ENCODE data around the gene NFKBIL1. TPM values are rescaled to one million over a fixed set of nuclear protein-coding genes. Genes with fewer than 3 reads are reported as not detected.

NFKBIL1 gene
- total and polyA plus RNA-seq, 10 of the 15 experiments (the other 5 are each of a cell fraction or from before 2014, with no cell fraction given): 0.19 to 15.1 (median 7.0) TPM

- Histone ChIP-seq H3K27ac (ENCODE audit: control insufficient read depth, insufficient read depth) (peak overlapping the region; percentile 91), H3K4me3 (peak overlapping the region; percentile 93), H3K27me3 (replicated peaks in 1 of 2; ENCODE audit: control insufficient read depth in 2 of 2, insufficient read depth in 2 of 2, low read length in 1 of 2) (no peaks in the 10 kb centered on the region), H3K36me3 (ENCODE audit: control insufficient read depth in 2 of 2, insufficient read depth in 2 of 2, low read length in 1 of 2) (peaks cover 0 to 7% of the 10 kb centered on the region in 2 experiments; a peak in 2 of 4 replicates), H4K20me1 (ENCODE audit: control insufficient read depth, insufficient read depth) (no peaks in the 10 kb centered on the region), H3K9me3 (replicated peaks; ENCODE audit: control insufficient read depth, insufficient read depth, low read length) (no peaks in the 10 kb centered on the region), H2AFZ (ENCODE audit: control insufficient read depth, low read depth, low read length) (peak overlapping the region; percentile 76), H3K9ac (ENCODE audit: control insufficient read depth, insufficient read depth, low read length) (peak overlapping the region; percentile 90), H3K4me1 (ENCODE audit: control insufficient read depth, insufficient read depth, low read length) (peaks cover 41% of the 10 kb centered on the region), H3K4me2 (ENCODE audit: control insufficient read depth, insufficient read depth) (peak overlapping the region; percentile 95), H3K79me2 (ENCODE audit: control insufficient read depth, insufficient read depth, low read length) (peaks cover 64% of the 10 kb centered on the region)
- ChIA-PET CTCF (interaction anchor here (0.7 to 31.0 kb wide), 9 partner anchors 12 to 250 kb away, joined by 3 to 2098 read pairs (median 5); partner anchors contain the start of genes AIF1, ATP6V1G2, DDX39B and LST1), POLR2A (interaction anchor here (0.6 to 17.1 kb wide), 9 partner anchors 9 to 282 kb away, joined by 3 to 282 read pairs (median 6); partner anchors contain the start of genes ATP6V1G2, LTA, NCR3 and NEU1), SMC1A (ENCODE audit: uncharacterized antibody, unreplicated experiment) (interaction anchor here (0.8 to 45.5 kb wide), 7 partner anchors 14 to 249 kb away, joined by 3 to 1989 read pairs (median 6); partner anchors contain the start of genes AIF1, ATP6V1G2, DDX39B and LTA), RAD21 (ENCODE audit: unreplicated experiment) (interaction anchor here (0.8 to 17.5 kb wide), 8 partner anchors 8 to 250 kb away, joined by 3 to 620 read pairs (median 5); partner anchors contain the start of genes ATP6V1G2, LTA, NCR3 and NFKBIL1)
- under 1% methylated on average over 55 of the region's 62 CpGs for WGBS (ENCODE audit: insufficient coverage, insufficient replicate concordance, low lambda C conversion rate, missing lambda C conversion rate)
- DNase-seq (ENCODE audit: low read depth, low spot score): no peak
- FAIRE-seq: no peak
- ATAC-seq: peak; percentile 83
- in situ Hi-C loops (cut with MboI): no loop called here
- intact Hi-C loops (cut with micrococcal nuclease; ENCODE audit: unreplicated experiment): loop anchor here (1.0 to 2.0 kb wide), 3 partner anchors 17 to 30 kb away; no protein-coding TSS in a partner anchor
- no TSS peak for BruUV-seq (replicated peaks)
- peak; percentile 66 to 76; a peak in 3 of 4 replicates for TF ChIP-seq BHLHE40 (IDR thresholded peaks at IDR 0.05; ENCODE audit: borderline replicate concordance in 1 of 2, low read depth in 2 of 2, low read length in 1 of 2)
- no peak for TF ChIP-seq SPI1 (IDR thresholded peaks at IDR 0.05; ENCODE audit: borderline replicate concordance, insufficient read depth, low read depth, low read length)
- TF ChIP-seq CEBPB (IDR thresholded peaks at IDR 0.05; ENCODE audit: borderline replicate concordance in 1 of 2, low read depth in 2 of 2, low read length in 2 of 2): no peak
- TF ChIP-seq EED (IDR thresholded peaks at IDR 0.05; ENCODE audit: low read depth): peak; percentile 51
- TF ChIP-seq PBX3 (IDR thresholded peaks at IDR 0.05; ENCODE audit: insufficient replicate concordance, low read depth, low read length): no peak
- no peak for TF ChIP-seq JUNB (IDR thresholded peaks at IDR 0.05)
- peak; percentile 86 for TF ChIP-seq YY1 (IDR thresholded peaks at IDR 0.05; ENCODE audit: low read depth, low read length)
- TF ChIP-seq LARP7 (IDR thresholded peaks at IDR 0.05): peak; percentile 77
- TF ChIP-seq POLR2AphosphoS5 (IDR thresholded peaks at IDR 0.05; ENCODE audit: low read length): peak; percentile 62
- no peak for TF ChIP-seq HDGF (IDR thresholded peaks at IDR 0.05)
- peak; percentile 44; the same call in 1 of the 2 replicates for TF ChIP-seq MXI1 (IDR thresholded peaks at IDR 0.05; ENCODE audit: low read depth, low read length)
- no peak for TF ChIP-seq RUNX3 (IDR thresholded peaks at IDR 0.05; ENCODE audit: low read length)
- TF ChIP-seq MEF2B (IDR thresholded peaks at IDR 0.05; ENCODE audit: partially characterized antibody, poor library complexity, severe bottlenecking): peak; percentile 28
- TF ChIP-seq CREM (IDR thresholded peaks at IDR 0.05; ENCODE audit: low read depth): peak; percentile 66
- TF ChIP-seq ASH2L (IDR thresholded peaks at IDR 0.05; ENCODE audit: borderline replicate concordance, low read depth): no peak; the same call in 1 of the 2 replicates
- TF ChIP-seq DPF2 (IDR thresholded peaks at IDR 0.05): peak; percentile 72
- TF ChIP-seq NBN (IDR thresholded peaks at IDR 0.05): peak; percentile 82; the same call in 1 of the 2 replicates
- TF ChIP-seq HDAC6 (IDR thresholded peaks at IDR 0.05; ENCODE audit: unreplicated experiment): no peak
- TF ChIP-seq POU2F2 (IDR thresholded peaks at IDR 0.05; ENCODE audit: borderline replicate concordance, low read depth, low read length): no peak
- TF ChIP-seq BCL11A (IDR thresholded peaks at IDR 0.05; ENCODE audit: low read depth, low read length): 0 out of 2 replicates have a peak, but pooled peaks have one; percentile 25
- TF ChIP-seq MLLT1 (IDR thresholded peaks at IDR 0.05): peak; percentile 70; the same call in 1 of the 2 replicates
- peak; percentile 58; the same call in 1 of the 2 replicates for TF ChIP-seq POLR2AphosphoS2 (IDR thresholded peaks at IDR 0.05; ENCODE audit: low read depth, low read length)
- 0 out of 2 replicates have a peak, but pooled peaks have one; percentile 17 for TF ChIP-seq ZNF384 (IDR thresholded peaks at IDR 0.05; ENCODE audit: borderline replicate concordance, low read depth, low read length)
These were observed 33.5 kb downstream of the NFKBIL1 start for GRCh38 chr6:31580807-31581433.
